Measurements from ENCODE around the gene ELK1.

The ELK1 gene

GRCh38 chrX:47644557-47645091 lies 5.7 kb downstream of the ELK1 start:
- DNase-seq = no peak

GRCh38 chrX:47643926-47644325 lies 6.4 kb downstream of the ELK1 start:
- DNase-seq = no peak

GRCh38 chrX:47638816-47639215 lies 11.5 kb downstream of the ELK1 start:
- no peak for DNase-seq

GRCh38 chrX:47637546-47638195 lies 12.7 kb downstream of the ELK1 start:
- DNase-seq = no peak

- DNase-seq = no peak
These were observed 15.3 kb downstream of the ELK1 start for GRCh38 chrX:47634871-47635575.

GRCh38 chrX:47633689-47634590 lies 16.4 kb downstream of the ELK1 start:
- DNase-seq = no peak

GRCh38 chrX:47632666-47633065 lies 17.7 kb downstream of the ELK1 start:
- DNase-seq = no peak

GRCh38 chrX:47631676-47632075 lies 18.7 kb downstream of the ELK1 start:
- no peak for DNase-seq

GRCh38 chrX:47629419-47630200 lies 20.8 kb downstream of the ELK1 start, which contains the start of gene CFP:
Gene CFP, minus strand, starts transcription at chrX:47629930. Its CDS starts 86 bp downstream, at chrX:47629844.
- DNase-seq = no peak

GRCh38 chrX:47628982-47629381 lies 21.4 kb downstream of the ELK1 start:
- DNase-seq = no peak

- no peak for DNase-seq
These were observed 25.0 kb downstream of the ELK1 start for GRCh38 chrX:47625365-47625764.

GRCh38 chrX:47623540-47624027 lies 26.8 kb downstream of the ELK1 start:
- DNase-seq = peak; percentile 75

- DNase-seq = no peak
These were observed 28.5 kb downstream of the ELK1 start for GRCh38 chrX:47621851-47622250.

GRCh38 chrX:47620303-47620685 lies 30.1 kb downstream of the ELK1 start:
- DNase-seq = no peak

GRCh38 chrX:47619486-47620302 lies 30.7 kb downstream of the ELK1 start, which contains the start of gene SYN1:
Gene SYN1, minus strand, starts transcription at chrX:47619857. Its CDS starts 129 bp downstream, at chrX:47619728.
- DNase-seq = peak; percentile 56

GRCh38 chrX:47618923-47619485 lies 31.4 kb downstream of the ELK1 start:
- no peak for DNase-seq

GRCh38 chrX:47614618-47615017 lies 35.7 kb downstream of the ELK1 start:
- DNase-seq = no peak

- DNase-seq = no peak
These were observed 37.3 kb downstream of the ELK1 start for GRCh38 chrX:47613082-47613481.

- no peak for DNase-seq
These were observed 37.9 kb downstream of the ELK1 start for GRCh38 chrX:47612418-47612817.

- DNase-seq = no peak
These were observed 38.4 kb downstream of the ELK1 start for GRCh38 chrX:47611926-47612325.

- DNase-seq = no peak
These were observed 38.9 kb downstream of the ELK1 start for GRCh38 chrX:47611489-47611888.
